Tibial nerve (tissue), 4 donors: ENCODE data around the gene XAGE3.
"Not testable (repeated sequence)": the region's sequence is repeated elsewhere in the genome, so short reads cannot be mapped to it uniquely, and the experiment has no call there.

Source experiments
- CTCF ChIP-seq, 5 experiments: fragments of 200-600 bp in 3 of 5; fragments of 450-650 bp in 2 of 5; sonication (generic) in 3 of 5; IDR thresholded peaks; one replicate each; pipeline ENCODE4 v1.5.1; 2016 to 2019; ENCODE audit warnings: antibody characterized with exemption in 5 of 5, mild to moderate bottlenecking in 3 of 5, moderate library complexity in 2 of 5
- EP300 ChIP-seq, 2 donors: sonication (generic); formaldehyde crosslinking; IDR thresholded peaks; one replicate each; pipeline ENCODE4 v1.6.1; 2017; ENCODE audit warnings: antibody characterized with exemption in 2 of 2, mild to moderate bottlenecking in 1 of 2

- not testable (repeated sequence) for TF ChIP-seq CTCF, EP300 (IDR thresholded peaks at IDR 0.05)
Measured at GRCh38 chrX:52905531-52905930, 37.6 kb upstream of the XAGE3 start.
